Measurements from ENCODE around the gene GPX3.

GPX3 gene

GRCh38 chr5:151058301-151058700 is 37.9 kb downstream of the GPX3 start:
- no peak for DNase-seq

DNA sequence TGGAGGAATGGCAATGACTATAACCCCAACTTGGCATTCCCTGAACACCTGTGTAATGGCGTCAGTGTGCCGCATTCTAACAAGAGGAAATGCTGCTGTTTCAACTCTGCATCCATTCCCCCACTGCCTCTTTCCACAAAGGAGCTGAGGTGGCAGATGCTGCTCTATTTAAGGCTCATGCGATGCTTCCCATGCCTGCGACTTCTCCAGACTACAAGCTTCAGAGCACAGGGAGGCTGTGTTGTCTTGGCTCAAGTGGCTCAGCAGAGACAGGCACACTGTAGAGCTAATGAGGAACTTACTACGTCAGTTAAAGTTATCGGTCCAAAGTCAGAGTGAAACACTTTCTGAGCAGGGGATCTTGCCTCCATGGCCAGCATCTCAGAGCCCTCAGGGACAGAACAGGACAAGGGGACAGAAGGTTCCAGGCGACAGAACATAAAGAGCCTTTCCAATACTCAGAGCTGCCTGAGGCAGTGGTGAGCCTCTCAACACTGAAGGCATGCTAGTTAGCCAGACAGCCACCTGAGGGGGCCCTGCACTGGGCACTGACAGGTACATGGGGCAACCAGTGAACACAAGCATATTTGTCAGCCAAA is 38.6 kb downstream of the GPX3 start:
- no peak for DNase-seq

GRCh38 chr5:151060742-151061141 is 40.4 kb downstream of the GPX3 start:
- no peak for DNase-seq

- DNase-seq, result no peak
These were observed 42.2 kb downstream of the GPX3 start for GRCh38 chr5:151062405-151063141.

GRCh38 chr5:151063142-151063989 is 43.0 kb downstream of the GPX3 start:
- DNase-seq, result no peak

DNA sequence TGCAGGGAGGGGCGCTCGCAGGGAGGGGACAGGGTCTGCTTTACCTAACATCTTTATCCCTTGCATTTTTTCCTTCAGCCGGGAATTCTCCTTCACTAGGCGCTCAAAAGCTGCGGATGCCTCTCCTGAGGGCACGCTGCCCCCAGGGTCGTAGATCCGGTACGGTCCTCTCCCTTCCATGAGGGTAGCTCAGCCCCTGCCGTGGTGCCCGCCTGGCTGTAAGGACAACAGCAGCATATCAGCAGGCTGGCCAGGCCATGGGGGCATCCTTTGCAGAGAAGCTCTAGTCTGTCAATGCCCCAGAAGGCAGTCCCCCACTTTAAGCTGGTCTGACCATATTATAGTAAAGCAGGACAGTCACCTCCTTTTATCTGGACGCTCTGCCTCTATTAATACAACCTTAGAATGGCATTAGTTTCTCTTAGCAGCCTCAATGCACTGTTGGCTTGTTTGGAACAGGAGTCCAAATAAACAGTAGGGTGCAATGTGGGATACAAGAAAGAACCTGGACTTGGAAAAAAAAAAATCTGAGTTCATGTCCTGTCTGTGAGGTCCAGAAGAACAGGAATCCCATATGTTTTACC is 44.6 kb downstream of the GPX3 start:
- no peak for DNase-seq

DNA sequence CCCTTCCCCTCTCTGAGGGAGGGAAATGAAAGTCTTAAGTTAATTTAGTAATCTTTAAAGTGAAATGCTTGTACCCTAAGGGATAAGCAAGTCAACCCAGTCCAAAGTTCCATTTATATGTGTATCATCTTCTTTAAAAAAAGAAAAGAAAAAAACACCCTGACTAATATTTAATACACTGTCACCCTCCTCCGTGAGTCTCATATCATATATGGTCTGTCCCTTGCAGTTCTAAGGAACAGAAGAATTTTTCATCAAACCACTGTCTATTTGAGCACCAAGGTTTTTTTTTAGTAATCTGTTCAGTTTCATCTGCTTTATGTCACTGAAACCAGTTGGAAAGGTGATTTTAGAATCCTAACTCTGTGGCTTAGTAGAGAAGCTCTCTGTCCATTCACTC is 45.2 kb downstream of the GPX3 start:
- no peak for DNase-seq

GRCh38 chr5:151066920-151067319 is 46.5 kb downstream of the GPX3 start:
- no peak for DNase-seq

GRCh38 chr5:151067632-151068432 is 47.4 kb downstream of the GPX3 start:
- no peak for DNase-seq

DNA sequence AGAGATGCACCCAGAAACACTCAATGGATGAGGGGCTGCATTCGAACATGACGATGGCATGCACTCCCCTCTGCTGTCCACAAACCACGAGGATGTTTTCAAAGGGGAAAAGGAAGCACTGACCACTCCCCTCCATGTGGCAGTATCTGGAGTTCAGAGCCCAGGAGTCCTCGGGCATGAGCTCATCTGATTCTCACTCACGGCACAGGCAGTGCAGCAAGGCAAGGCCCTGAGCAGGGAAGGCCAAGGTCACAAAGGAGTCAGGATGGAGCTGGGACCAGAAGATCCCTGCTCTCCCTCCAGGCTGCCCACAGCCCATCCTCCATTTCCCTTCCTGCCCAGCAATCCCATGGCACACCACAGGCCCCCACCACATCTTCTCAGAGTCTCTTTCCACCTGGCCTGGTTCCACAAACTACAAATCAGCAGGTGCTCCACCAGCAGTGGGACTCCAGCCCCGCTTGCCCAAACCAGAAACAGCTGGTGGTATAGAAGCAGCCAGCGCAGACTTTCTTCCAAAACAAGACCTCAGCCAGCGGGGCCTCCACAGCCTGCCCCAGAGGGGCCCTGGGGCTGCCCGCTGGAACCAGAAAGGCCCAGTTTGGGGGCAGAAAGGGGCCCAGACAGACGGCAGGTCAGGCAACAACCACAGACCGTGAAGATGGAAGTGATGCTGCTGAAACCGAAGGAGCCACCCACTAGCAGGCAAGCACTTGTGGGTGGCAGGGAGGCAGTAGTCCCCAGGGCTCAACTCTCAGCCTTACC is 48.2 kb downstream of the GPX3 start:
- no peak for DNase-seq

GRCh38 chr5:151070449-151070848 is 50.1 kb downstream of the GPX3 start:
- DNase-seq, result no peak

DNA sequence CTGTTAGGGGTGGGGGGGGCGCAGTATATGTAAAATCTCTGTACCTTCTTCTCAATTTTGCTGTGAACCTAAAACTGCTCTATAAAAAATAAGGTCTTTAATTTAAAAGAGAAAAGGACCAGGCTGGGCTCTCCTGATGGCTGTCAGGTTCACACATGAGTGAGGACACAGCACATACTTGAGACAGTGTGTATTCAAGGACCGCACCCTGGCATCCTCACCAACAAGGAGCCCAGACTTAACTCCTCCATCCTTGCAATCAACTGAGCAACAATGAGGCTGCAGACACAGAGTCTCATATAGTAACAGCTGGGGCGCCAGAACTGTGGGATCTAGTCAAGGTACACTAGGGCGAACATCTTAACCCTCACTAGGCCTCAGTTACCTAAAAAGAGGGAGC is 50.6 kb downstream of the GPX3 start:
- no peak for DNase-seq

GRCh38 chr5:151071848-151072629 is 51.6 kb downstream of the GPX3 start:
- no peak for DNase-seq

DNA sequence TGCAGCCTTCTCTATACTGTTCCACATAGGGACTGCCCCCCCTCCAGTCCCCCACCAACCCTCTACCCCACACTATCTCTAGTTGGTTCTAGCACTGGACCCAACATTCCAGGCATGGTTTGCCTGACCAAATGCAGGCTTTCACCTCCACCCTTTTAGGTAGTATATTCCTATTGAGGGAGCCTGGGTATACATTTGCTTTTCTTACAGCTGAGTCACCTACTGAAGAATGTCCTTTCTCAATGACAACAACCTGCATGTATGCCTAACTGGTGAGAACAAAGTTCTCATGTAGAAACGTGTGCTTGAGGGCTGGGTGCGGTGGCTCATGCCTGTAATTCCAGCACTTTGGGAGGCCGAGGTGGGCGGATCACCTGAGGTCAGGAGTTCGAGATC is 52.2 kb downstream of the GPX3 start:
- no peak for DNase-seq

DNA sequence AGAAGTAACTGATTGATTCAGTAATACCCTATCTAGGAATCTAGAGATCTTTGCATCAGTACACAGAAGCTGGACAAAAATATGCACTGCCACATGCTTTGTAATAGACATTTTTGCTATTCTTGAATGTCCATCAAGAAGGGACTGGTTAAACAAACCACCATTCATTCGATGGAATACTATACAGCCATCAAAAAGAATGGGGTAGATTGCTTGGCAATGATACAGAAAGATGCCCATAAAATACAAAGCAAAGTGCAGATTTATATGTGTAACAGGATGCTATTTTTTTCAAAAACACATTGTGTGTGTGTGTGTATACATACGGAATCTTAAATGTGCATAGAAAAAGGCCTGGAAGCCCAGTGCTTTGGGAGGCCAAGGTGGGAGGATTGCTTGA is 52.9 kb downstream of the GPX3 start:
- DNase-seq, result no peak

DNA sequence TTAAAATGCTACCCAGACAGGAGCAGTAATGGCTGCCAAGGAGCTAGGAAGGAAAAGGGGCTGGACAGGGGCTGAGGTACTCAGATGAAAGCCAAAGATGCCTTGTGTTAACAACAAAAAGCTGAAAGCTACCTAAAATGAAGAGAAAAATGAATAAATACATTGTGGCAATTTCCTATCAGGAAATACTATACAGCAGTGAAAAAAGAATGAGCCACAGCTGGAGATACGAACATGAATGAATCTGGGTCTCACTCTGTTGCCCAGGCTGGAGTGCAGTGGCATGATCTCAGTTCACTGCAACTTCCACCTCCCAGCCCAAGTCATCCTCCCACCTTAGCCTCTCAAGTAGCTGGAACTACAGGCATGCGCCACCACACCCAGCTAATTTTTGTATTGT is 54.2 kb downstream of the GPX3 start:
- no peak for DNase-seq

DNA sequence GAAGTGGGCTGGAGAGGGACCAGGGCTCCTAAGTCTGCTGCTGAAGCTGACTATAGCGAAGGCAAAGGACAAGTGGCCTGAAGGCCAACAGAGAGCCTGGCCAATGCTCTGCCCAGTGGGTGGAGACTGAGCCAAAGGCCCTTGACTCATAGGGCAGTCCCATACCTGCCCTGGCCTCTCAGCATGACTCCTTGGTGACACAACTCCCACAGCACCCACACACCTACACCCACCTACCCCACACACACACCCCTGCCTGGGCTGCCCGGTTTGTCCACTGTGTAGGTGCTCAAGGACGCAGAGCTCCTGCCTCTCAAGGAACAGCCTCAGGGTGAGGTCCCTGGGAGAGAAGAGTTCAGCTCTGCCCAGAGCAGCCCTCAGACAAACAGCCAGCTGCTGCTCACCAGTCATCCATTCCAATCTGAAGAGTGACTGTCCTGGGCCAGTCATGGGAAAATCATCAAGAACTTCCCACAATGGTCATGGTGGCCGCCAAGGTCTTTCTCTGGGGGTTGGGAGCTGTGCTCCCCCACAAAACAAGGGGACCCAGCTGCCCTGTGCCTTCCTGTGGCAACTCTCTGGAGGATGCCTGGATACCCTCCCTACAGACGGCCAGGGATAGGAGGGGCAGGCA is 55.4 kb downstream of the GPX3 start:
- DNase-seq, result no peak

DNA sequence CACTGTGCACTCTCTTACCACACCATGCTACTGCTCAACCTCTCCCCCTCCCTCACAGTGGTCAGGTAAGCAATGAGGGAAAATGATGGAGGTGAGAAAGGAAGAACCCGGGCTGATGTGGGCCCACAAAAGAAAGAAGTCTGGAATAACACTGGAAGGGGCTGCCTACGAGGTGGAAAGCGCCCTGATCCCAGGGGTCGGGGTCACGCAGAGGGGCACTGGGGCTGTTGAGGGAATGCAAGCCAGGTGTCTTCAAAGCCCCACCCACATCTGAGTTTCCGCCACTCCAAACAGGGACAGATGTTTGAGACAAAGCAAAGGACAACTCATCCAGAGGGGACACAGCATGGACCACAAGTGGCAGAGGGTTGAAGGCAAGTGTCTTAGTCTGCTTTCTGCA is 56.2 kb downstream of the GPX3 start:
- DNase-seq, result no peak

DNA sequence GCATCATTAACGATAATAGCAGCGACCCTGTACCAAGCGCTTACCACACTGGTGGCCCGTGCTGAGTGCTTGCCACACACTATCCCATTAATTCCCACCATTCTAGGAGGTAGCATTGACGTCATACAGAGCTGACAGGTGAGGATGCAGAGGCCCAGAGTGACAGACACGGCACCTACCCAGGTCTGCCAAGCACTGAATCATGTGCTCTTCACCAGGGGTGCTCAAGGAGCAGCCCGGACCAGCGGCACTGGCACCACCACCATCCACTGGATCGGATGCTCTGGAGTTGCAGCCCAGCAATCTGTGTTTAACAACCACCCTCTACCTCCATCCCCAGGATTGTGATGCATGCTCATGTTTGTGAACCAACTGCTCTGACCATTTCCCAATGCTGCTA is 57.0 kb downstream of the GPX3 start:
- DNase-seq, result no peak

DNA sequence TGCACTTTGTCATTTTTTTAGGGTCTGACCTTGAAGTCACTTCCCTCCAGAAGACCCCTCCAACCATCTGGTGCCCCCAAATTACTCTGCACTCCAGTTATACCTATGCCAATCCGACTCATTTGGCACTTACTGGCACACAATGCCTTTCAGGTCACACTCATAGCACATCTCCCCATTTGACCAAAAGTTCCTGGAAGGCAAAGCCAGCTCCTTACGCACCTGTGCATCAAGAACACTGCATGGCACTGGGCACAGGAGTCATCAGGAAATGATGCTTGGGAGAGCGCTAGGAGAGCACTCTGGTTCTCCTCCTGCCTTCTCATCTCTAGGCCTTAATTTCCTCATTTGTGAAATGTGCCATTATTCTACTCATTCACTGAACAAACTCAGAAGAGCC is 57.6 kb downstream of the GPX3 start:
- no peak for DNase-seq
